ENCODE measurements around the gene LDLRAD4. TPM values are rescaled to one million over a fixed set of nuclear protein-coding genes. Genes with fewer than 3 reads are reported as not detected.
"Not testable (repeated sequence)": the region's sequence is repeated elsewhere in the genome, so short reads cannot be mapped to it uniquely, and the experiment has no call there.

The LDLRAD4 gene
- polyA plus RNA-seq, 3 donors, result 10.3 to 11.5 (median 10.9) TPM

- no peak for DNase-seq (ENCODE audit: extremely low read depth in 1 of 11, low read depth in 9 of 11, low spot score in 4 of 11)
These were observed 255.8 kb downstream of the LDLRAD4 start for GRCh38 chr18:13474336-13474735.

- no peak for DNase-seq (ENCODE audit: extremely low read depth in 1 of 11, low read depth in 9 of 11, low spot score in 4 of 11)
These were observed 256.5 kb downstream of the LDLRAD4 start for GRCh38 chr18:13474907-13475545.

- DNase-seq (ENCODE audit: extremely low read depth in 1 of 11, low read depth in 9 of 11, low spot score in 4 of 11), result not testable (repeated sequence)
These were observed 257.8 kb downstream of the LDLRAD4 start for GRCh38 chr18:13476312-13476711.

GRCh38 chr18:13477147-13477683, 258.7 kb downstream of the LDLRAD4 start:
- no peak for DNase-seq (ENCODE audit: extremely low read depth in 1 of 11, low read depth in 9 of 11, low spot score in 4 of 11)

GRCh38 chr18:13480571-13481255, 262.2 kb downstream of the LDLRAD4 start:
- DNase-seq (ENCODE audit: extremely low read depth in 1 of 11, low read depth in 9 of 11, low spot score in 4 of 11), result no peak

GRCh38 chr18:13481331-13481730, 262.8 kb downstream of the LDLRAD4 start:
- no peak for DNase-seq (ENCODE audit: extremely low read depth in 1 of 11, low read depth in 9 of 11, low spot score in 4 of 11)

- DNase-seq (ENCODE audit: extremely low read depth in 1 of 11, low read depth in 9 of 11, low spot score in 4 of 11), result no peak
These were observed 263.5 kb downstream of the LDLRAD4 start for GRCh38 chr18:13481820-13482617.

GRCh38 chr18:13482618-13482945, 264.0 kb downstream of the LDLRAD4 start:
- DNase-seq (ENCODE audit: extremely low read depth in 1 of 11, low read depth in 9 of 11, low spot score in 4 of 11), result no peak

- no peak for DNase-seq (ENCODE audit: extremely low read depth in 1 of 11, low read depth in 9 of 11, low spot score in 4 of 11)
These were observed 265.0 kb downstream of the LDLRAD4 start for GRCh38 chr18:13483316-13484270.

GRCh38 chr18:13485182-13485581, 266.6 kb downstream of the LDLRAD4 start:
- no peak for DNase-seq (ENCODE audit: extremely low read depth in 1 of 11, low read depth in 9 of 11, low spot score in 4 of 11)

- no peak for DNase-seq (ENCODE audit: extremely low read depth in 1 of 11, low read depth in 9 of 11, low spot score in 4 of 11)
These were observed 267.0 kb downstream of the LDLRAD4 start for GRCh38 chr18:13485604-13486003.

- DNase-seq (ENCODE audit: extremely low read depth in 1 of 11, low read depth in 9 of 11, low spot score in 4 of 11), result no peak
These were observed 267.7 kb downstream of the LDLRAD4 start for GRCh38 chr18:13486284-13486683.

- DNase-seq (ENCODE audit: extremely low read depth in 1 of 11, low read depth in 9 of 11, low spot score in 4 of 11), result no peak
These were observed 268.1 kb downstream of the LDLRAD4 start for GRCh38 chr18:13486686-13487085.

- no peak for DNase-seq (ENCODE audit: extremely low read depth in 1 of 11, low read depth in 9 of 11, low spot score in 4 of 11)
These were observed 268.7 kb downstream of the LDLRAD4 start for GRCh38 chr18:13487237-13487636.

- no peak for DNase-seq (ENCODE audit: extremely low read depth in 1 of 11, low read depth in 9 of 11, low spot score in 4 of 11)
These were observed 269.8 kb downstream of the LDLRAD4 start for GRCh38 chr18:13488281-13488929.

- not testable (repeated sequence) for DNase-seq (ENCODE audit: extremely low read depth in 1 of 11, low read depth in 9 of 11, low spot score in 4 of 11)
These were observed 270.7 kb downstream of the LDLRAD4 start for GRCh38 chr18:13489303-13489702.

GRCh38 chr18:13491138-13491537, 272.6 kb downstream of the LDLRAD4 start:
- DNase-seq (ENCODE audit: extremely low read depth in 1 of 11, low read depth in 9 of 11, low spot score in 4 of 11), result no peak

- no peak for DNase-seq (ENCODE audit: extremely low read depth in 1 of 11, low read depth in 9 of 11, low spot score in 4 of 11)
These were observed 273.8 kb downstream of the LDLRAD4 start for GRCh38 chr18:13492314-13492713.
